Measurements from ENCODE around the gene SEMA7A.

GRCh38 chr15:74383286-74383685 is 50.5 kb downstream of the SEMA7A start:
- no peak for TF ChIP-seq POLR2AphosphoS5 (IDR thresholded peaks at IDR 0.05; ENCODE audit: low read depth, low read length)
- no peak for TF ChIP-seq FOXP2 (optimal IDR thresholded peaks at IDR 0.05; ENCODE audit: borderline replicate concordance, extremely low read depth, extremely low read length, insufficient read depth)
